ENCODE results near the gene FAM216B. TPM values are rescaled to one million over a fixed set of nuclear protein-coding genes. Genes with fewer than 3 reads are reported as not detected.

Gene FAM216B
- total and polyA plus RNA-seq, 2 experiments from 2014 or later, result 0.06 TPM; not detected in 1

DNA sequence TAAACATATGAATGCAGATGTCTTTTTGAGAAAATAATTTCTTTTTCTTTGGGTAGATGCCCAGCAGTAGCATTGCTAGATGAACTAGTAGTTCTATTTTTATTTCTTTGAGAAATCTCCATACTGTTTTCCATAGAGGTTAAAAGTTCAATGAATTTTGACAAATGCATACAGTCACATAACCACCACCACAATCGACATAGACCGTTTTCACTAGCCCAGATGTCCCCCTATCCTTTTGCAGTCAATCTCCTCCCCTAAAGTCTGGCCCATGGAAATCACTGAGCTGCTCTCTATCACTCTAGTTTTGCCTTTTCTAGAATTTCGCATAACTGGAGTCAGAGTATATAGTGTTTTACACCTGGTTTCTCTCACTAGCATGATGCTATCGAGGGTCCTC is 10.8 kb downstream of the FAM216B start:
- TF ChIP-seq POLR2AphosphoS5 (IDR thresholded peaks at IDR 0.05; ENCODE audit: low read depth) (no peak), NANOG (IDR thresholded peaks at IDR 0.05; ENCODE audit: borderline replicate concordance) (no peak), JUNB (IDR thresholded peaks at IDR 0.05; ENCODE audit: unreplicated experiment) (no peak)
- TF ChIP-seq, protein P1, sequence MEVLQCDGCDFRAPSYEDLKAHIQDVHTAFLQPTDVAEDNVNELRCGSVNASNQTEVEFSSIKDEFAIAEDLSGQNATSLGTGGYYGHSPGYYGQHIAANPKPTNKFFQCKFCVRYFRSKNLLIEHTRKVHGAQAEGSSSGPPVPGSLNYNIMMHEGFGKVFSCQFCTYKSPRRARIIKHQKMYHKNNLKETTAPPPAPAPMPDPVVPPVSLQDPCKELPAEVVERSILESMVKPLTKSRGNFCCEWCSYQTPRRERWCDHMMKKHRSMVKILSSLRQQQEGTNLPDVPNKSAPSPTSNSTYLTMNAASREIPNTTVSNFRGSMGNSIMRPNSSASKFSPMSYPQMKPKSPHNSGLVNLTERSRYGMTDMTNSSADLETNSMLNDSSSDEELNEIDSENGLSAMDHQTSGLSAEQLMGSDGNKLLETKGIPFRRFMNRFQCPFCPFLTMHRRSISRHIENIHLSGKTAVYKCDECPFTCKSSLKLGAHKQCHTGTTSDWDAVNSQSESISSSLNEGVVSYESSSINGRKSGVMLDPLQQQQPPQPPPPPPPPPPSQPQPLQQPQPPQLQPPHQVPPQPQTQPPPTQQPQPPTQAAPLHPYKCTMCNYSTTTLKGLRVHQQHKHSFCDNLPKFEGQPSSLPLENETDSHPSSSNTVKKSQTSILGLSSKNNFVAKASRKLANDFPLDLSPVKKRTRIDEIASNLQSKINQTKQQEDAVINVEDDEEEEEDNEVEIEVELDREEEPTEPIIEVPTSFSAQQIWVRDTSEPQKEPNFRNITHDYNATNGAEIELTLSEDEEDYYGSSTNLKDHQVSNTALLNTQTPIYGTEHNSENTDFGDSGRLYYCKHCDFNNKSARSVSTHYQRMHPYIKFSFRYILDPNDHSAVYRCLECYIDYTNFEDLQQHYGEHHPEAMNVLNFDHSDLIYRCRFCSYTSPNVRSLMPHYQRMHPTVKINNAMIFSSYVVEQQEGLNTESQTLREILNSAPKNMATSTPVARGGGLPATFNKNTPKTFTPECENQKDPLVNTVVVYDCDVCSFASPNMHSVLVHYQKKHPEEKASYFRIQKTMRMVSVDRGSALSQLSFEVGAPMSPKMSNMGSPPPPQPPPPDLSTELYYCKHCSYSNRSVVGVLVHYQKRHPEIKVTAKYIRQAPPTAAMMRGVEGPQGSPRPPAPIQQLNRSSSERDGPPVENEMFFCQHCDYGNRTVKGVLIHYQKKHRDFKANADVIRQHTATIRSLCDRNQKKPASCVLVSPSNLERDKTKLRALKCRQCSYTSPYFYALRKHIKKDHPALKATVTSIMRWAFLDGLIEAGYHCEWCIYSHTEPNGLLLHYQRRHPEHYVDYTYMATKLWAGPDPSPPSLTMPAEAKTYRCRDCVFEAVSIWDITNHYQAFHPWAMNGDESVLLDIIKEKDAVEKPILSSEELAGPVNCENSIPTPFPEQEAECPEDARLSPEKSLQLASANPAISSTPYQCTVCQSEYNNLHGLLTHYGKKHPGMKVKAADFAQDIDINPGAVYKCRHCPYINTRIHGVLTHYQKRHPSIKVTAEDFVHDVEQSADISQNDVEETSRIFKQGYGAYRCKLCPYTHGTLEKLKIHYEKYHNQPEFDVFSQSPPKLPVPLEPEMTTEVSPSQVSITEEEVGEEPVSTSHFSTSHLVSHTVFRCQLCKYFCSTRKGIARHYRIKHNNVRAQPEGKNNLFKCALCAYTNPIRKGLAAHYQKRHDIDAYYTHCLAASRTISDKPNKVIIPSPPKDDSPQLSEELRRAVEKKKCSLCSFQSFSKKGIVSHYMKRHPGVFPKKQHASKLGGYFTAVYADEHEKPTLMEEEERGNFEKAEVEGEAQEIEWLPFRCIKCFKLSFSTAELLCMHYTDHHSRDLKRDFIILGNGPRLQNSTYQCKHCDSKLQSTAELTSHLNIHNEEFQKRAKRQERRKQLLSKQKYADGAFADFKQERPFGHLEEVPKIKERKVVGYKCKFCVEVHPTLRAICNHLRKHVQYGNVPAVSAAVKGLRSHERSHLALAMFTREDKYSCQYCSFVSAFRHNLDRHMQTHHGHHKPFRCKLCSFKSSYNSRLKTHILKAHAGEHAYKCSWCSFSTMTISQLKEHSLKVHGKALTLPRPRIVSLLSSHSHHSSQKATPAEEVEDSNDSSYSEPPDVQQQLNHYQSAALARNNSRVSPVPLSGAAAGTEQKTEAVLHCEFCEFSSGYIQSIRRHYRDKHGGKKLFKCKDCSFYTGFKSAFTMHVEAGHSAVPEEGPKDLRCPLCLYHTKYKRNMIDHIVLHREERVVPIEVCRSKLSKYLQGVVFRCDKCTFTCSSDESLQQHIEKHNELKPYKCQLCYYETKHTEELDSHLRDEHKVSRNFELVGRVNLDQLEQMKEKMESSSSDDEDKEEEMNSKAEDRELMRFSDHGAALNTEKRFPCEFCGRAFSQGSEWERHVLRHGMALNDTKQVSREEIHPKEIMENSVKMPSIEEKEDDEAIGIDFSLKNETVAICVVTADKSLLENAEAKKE (CRISPR knock-in tag; IDR thresholded peaks at IDR 0.05), result no peak
- 0 out of 3 replicates have a peak, but pooled peaks cover 3% of the 10 kb centered on the region for H3K9me3 Mint-ChIP-seq
- ATAC-seq, result no peak

DNA sequence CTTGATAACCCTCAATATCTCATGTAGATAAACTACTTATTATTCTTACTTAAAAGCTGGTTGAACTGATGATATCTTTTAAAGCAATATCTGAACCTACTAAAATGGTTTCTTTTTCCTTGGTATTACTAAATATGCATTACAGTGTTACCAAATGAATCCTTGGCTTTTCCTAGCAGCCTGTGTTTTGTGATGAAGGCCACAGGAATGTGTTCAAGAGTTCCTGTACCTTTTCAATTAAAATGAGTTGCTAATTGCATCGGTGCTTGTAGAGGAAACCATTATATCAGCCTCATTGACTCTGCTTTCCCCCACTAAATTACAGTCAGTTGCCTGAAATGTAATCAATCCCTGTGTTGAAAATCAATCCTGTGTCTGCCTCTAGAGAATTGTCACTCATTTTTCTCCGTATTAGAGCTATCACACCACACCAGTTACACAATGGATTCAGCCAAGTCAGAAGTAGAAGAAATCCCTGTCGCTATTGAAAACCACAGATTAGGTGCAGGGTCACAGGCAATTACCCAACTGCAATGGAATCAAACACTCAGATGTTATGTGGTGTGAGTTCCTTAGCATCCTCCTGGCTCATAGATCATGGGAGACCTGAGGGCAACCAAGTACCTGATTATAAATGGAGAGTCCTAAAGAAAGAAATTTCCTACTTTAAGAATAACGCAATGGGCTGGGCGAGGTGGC is 13.3 kb downstream of the FAM216B start:
- H3K4me3 Mint-ChIP-seq, result no peak overlapping the region
- Histone ChIP-seq H3K79me2 (replicated peaks; ENCODE audit: insufficient read depth) (no peaks in the 10 kb centered on the region), H3K4me2 (no peak overlapping the region; the same call in none of the 2 replicates), H3K9me2 (ENCODE audit: insufficient read depth) (no peaks in the 10 kb centered on the region), H3K4me1 (ENCODE audit: insufficient read depth) (peaks cover 25% of the 10 kb centered on the region), H3K27ac (ENCODE audit: low read depth) (no peak overlapping the region), H2AFZ (peak overlapping the region; percentile 75; the same call in 1 of the 2 replicates), H3K36me3 (ENCODE audit: insufficient read depth) (no peaks in the 10 kb centered on the region), H3F3A (replicated peaks; ENCODE audit: low read depth) (no peaks in the 10 kb centered on the region), H3K4me3 (no peak overlapping the region), H3K27me3 (ENCODE audit: insufficient read depth) (no peaks in the 10 kb centered on the region), H4K20me1 (replicated peaks; ENCODE audit: insufficient read depth) (no peaks in the 10 kb centered on the region)
- H3K9me3 Mint-ChIP-seq, result 0 out of 3 replicates have a peak, but pooled peaks cover 3% of the 10 kb centered on the region
- peaks cover 7% of the 10 kb centered on the region for H3K27me3 Mint-ChIP-seq (ENCODE audit: insufficient read depth, low read depth, poor library complexity)
- H3K4me1 Mint-ChIP-seq, result peaks cover 19% of the 10 kb centered on the region
- no peak for DNase-seq (ENCODE audit: low spot score)
- H3K27ac Mint-ChIP-seq, result peak overlapping the region; percentile 35; the same call in 1 of the 2 replicates
- ATAC-seq, result no peak
- no peaks in the 10 kb centered on the region; the same call in 2 of the 3 replicates for H3K36me3 Mint-ChIP-seq (ENCODE audit: low read depth)
- TF ChIP-seq, protein P2, sequence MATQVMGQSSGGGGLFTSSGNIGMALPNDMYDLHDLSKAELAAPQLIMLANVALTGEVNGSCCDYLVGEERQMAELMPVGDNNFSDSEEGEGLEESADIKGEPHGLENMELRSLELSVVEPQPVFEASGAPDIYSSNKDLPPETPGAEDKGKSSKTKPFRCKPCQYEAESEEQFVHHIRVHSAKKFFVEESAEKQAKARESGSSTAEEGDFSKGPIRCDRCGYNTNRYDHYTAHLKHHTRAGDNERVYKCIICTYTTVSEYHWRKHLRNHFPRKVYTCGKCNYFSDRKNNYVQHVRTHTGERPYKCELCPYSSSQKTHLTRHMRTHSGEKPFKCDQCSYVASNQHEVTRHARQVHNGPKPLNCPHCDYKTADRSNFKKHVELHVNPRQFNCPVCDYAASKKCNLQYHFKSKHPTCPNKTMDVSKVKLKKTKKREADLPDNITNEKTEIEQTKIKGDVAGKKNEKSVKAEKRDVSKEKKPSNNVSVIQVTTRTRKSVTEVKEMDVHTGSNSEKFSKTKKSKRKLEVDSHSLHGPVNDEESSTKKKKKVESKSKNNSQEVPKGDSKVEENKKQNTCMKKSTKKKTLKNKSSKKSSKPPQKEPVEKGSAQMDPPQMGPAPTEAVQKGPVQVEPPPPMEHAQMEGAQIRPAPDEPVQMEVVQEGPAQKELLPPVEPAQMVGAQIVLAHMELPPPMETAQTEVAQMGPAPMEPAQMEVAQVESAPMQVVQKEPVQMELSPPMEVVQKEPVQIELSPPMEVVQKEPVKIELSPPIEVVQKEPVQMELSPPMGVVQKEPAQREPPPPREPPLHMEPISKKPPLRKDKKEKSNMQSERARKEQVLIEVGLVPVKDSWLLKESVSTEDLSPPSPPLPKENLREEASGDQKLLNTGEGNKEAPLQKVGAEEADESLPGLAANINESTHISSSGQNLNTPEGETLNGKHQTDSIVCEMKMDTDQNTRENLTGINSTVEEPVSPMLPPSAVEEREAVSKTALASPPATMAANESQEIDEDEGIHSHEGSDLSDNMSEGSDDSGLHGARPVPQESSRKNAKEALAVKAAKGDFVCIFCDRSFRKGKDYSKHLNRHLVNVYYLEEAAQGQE (IDR thresholded peaks at IDR 0.05; ENCODE audit: unreplicated experiment), result no peak
- no peak for TF ChIP-seq EZH2 (IDR thresholded peaks at IDR 0.05; ENCODE audit: low read depth, unreplicated experiment)
- TF ChIP-seq POLR2AphosphoS5 (IDR thresholded peaks at IDR 0.05; ENCODE audit: low read depth), result no peak
- TF ChIP-seq, protein P3, sequence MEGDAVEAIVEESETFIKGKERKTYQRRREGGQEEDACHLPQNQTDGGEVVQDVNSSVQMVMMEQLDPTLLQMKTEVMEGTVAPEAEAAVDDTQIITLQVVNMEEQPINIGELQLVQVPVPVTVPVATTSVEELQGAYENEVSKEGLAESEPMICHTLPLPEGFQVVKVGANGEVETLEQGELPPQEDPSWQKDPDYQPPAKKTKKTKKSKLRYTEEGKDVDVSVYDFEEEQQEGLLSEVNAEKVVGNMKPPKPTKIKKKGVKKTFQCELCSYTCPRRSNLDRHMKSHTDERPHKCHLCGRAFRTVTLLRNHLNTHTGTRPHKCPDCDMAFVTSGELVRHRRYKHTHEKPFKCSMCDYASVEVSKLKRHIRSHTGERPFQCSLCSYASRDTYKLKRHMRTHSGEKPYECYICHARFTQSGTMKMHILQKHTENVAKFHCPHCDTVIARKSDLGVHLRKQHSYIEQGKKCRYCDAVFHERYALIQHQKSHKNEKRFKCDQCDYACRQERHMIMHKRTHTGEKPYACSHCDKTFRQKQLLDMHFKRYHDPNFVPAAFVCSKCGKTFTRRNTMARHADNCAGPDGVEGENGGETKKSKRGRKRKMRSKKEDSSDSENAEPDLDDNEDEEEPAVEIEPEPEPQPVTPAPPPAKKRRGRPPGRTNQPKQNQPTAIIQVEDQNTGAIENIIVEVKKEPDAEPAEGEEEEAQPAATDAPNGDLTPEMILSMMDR (conservative IDR thresholded peaks at IDR 0.05; ENCODE audit: low read depth in 2 of 2), result no peak

More for the DNA sequence above, 10.8 kb downstream of the FAM216B start:
- no peak overlapping the region for H3K4me2 ChIP-seq
- H3F3A ChIP-seq (replicated peaks; ENCODE audit: low read depth), result no peaks in the 10 kb centered on the region
- no peak for DNase-seq (ENCODE audit: low spot score)
- H3K27ac Mint-ChIP-seq, result no peak overlapping the region
- no peak overlapping the region for H3K4me3 ChIP-seq
- H3K27ac ChIP-seq (ENCODE audit: low read depth), result no peak overlapping the region
- H3K79me2 ChIP-seq (replicated peaks; ENCODE audit: insufficient read depth), result no peaks in the 10 kb centered on the region
- H3K4me3 Mint-ChIP-seq, result no peak overlapping the region
- no peaks in the 10 kb centered on the region for H3K36me3 ChIP-seq (ENCODE audit: insufficient read depth)
- no peaks in the 10 kb centered on the region; the same call in 2 of the 3 replicates for H3K36me3 Mint-ChIP-seq (ENCODE audit: low read depth)
- H3K9me2 ChIP-seq (ENCODE audit: insufficient read depth), result no peaks in the 10 kb centered on the region
- H4K20me1 ChIP-seq (replicated peaks; ENCODE audit: insufficient read depth), result no peaks in the 10 kb centered on the region
- H3K27me3 ChIP-seq (ENCODE audit: insufficient read depth), result no peaks in the 10 kb centered on the region
- peaks cover 23% of the 10 kb centered on the region for H3K4me1 Mint-ChIP-seq
- peaks cover 6% of the 10 kb centered on the region for H3K27me3 Mint-ChIP-seq (ENCODE audit: insufficient read depth, low read depth, poor library complexity)
- no peak overlapping the region for H2AFZ ChIP-seq
- peaks cover 32% of the 10 kb centered on the region for H3K4me1 ChIP-seq (ENCODE audit: insufficient read depth)

All from GM23338 (cell line).